Upper lobe of left lung (tissue), 6 donors: ENCODE data around the gene CDKN2A. TPM values are rescaled to one million over a fixed set of nuclear protein-coding genes. Genes with fewer than 3 reads are reported as not detected.

Source experiments
- ATAC-seq, 2 donors: fragments of 200-7000 bp; cut with Tn5 transposase; one replicate each; pipeline ENCODE4 v1.9.1; 2022; ENCODE audit warnings: mild to moderate bottlenecking in 2 of 2, moderate library complexity in 2 of 2; ENCODE audit not compliant: low FRiP score in 2 of 2
- DNase-seq, 2 donors: peaks; one replicate each; pipeline ENCODE4 v3.0.0-alpha.2; 2019 to 2020
- H3K27ac ChIP-seq, 4 donors: fragments of 200-600 bp; sonication (generic); one replicate each; pipeline ENCODE4 v1.5.1; 2016 to 2019
- H3K27me3 ChIP-seq, 4 donors: fragments of 200-600 bp; sonication (generic); one replicate each; pipeline ENCODE4 v1.5.1; 2017 to 2019
- H3K36me3 ChIP-seq, 4 donors: fragments of 200-600 bp; sonication (generic); one replicate each; pipeline ENCODE4 v1.5.1; 2016 to 2019
- H3K4me1 ChIP-seq, 4 donors: fragments of 200-600 bp; sonication (generic); one replicate each; pipeline ENCODE4 v1.5.1; 2018 to 2019
- H3K4me3 ChIP-seq, 4 donors: fragments of 200-600 bp; sonication (generic); one replicate each; pipeline ENCODE4 v1.5.1; 2017 to 2019; ENCODE audit warnings: mild to moderate bottlenecking in 2 of 4, moderate library complexity in 1 of 4
- H3K9me3 ChIP-seq, 4 donors: fragments of 200-600 bp; sonication (generic); one replicate each; pipeline ENCODE4 v1.5.1; 2018 to 2019
- EP300 ChIP-seq, 4 donors: sonication (generic); formaldehyde crosslinking; IDR thresholded peaks; one replicate each; pipeline ENCODE4 v1.5.1; 2017; ENCODE audit warnings: antibody characterized with exemption in 4 of 4, control low read depth in 2 of 4
- POLR2A ChIP-seq, 4 donors: fragments of 450-650 bp; IDR thresholded peaks; one replicate each; pipeline ENCODE4 v1.5.1; 2016 to 2017; ENCODE audit warnings: antibody characterized with exemption in 4 of 4, mild to moderate bottlenecking in 2 of 4
- POLR2AphosphoS5 ChIP-seq, 2 donors: sonication (generic); formaldehyde crosslinking; IDR thresholded peaks; one replicate each; pipeline ENCODE4 v1.5.1; 2017; ENCODE audit warnings: antibody characterized with exemption in 2 of 2
- WGBS, 2 donors: methylation state at CpG; one replicate each; pipeline ENCODE4 v1.1.5; 2017 to 2018; 5-methylcytosine and 5-hydroxymethylcytosine counted together
- total RNA-seq, 6 donors: library from RNA; depleted of rRNA in 4 of 6; stranded (reverse); fragments of >200 nt in 4 of 6; gene quantifications; one replicate each; pipeline versions ENCODE4 v1.1.0 to v1.2.1, GENCODE V29; 2016 to 2021
- TF ChIP-seq, protein P1 (sequence below), 6 experiments: fragments of 450-650 bp in 4 of 6; fragments of 200-600 bp in 2 of 6; sonication (generic) in 2 of 6; IDR thresholded peaks; one replicate each; pipeline ENCODE4 v1.5.1; 2016 to 2019; ENCODE audit warnings: antibody characterized with exemption in 6 of 6
- donor health status: DM: no; HTN: no; CAD: no; lungs with moderate emphysema.
- donor health status: DM: no; HTN: yes; CAD: no; lungs with severe emphysema.

The CDKN2A gene
- total RNA-seq, 6 donors from 2014 or later = 1.5 to 32.5 (median 7.0) TPM; not detected in 1

DNA sequence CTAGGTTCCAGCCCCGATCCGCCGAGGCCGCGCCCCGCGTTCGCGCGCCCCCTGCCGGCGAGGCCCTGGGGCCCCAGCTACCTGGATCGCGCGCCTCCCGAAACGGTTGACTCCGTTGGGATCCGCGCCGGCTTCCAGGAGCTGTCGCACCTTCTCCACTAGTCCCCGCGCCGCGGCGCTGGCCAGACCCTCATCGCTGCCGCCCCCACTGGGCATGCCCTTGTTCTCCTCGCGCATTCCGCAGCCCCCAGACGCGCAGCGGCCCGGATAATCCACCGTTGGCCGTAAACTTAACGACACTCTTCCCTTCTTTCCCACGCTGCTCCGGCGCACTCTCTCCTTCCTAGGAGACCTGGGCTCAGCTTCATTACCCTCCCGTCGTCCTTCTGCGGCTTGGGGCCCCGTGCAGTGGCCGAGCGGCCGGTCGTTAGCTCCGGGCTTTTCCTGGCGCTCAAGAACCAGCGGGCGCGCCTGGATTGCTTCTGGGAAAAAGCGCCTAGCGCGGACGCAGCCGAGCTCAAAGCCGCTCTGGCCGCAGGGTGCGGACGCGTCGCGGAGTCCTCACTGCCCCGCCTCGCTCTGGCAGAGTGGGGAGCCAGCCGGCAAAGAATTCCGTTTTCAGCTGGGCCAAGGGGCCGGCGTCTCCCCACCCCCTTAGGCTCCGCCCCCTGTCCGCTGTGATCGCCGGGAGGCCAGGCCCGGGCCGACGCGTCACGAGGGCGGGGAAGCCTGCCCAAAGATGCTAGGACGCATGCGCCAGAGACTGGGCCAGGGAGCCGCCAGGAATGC lies 14.7 kb upstream of the CDKN2A start, which contains the start of gene CDKN2B:
Gene CDKN2B, minus strand, starts transcription at position 589 of the 789 bp plus-strand sequence. Its CDS starts 352 bp downstream, at position 237.
- peak; percentile 99 for ATAC-seq
- peak; percentile 95 to 97 for DNase-seq
- Histone ChIP-seq H3K4me1 (peaks cover 9 to 41% (median 11%) of the 10 kb centered on the region in 4 donors), H3K36me3 (peaks cover 0 to 3% (median 0%) of the 10 kb centered on the region in 4 donors), H3K9me3 (no peaks in the 10 kb centered on the region), H3K4me3 (peak within 1 kb of the TSS; percentile 62 to 79 (median 71)), H3K27me3 (peaks cover 0 to 10% (median 2%) of the 10 kb centered on the region in 4 donors), H3K27ac (peak within 1 kb of the TSS; percentile 81 to 95 (median 92))
- TF ChIP-seq POLR2A (IDR thresholded peaks at IDR 0.05) (peak in 2 of 4 donors; percentile 80 to 84), EP300 (IDR thresholded peaks at IDR 0.05) (peak in 1 of 4 donors; percentile 46), POLR2AphosphoS5 (IDR thresholded peaks at IDR 0.05) (peak; percentile 49 to 91)
- TF ChIP-seq, protein P1, sequence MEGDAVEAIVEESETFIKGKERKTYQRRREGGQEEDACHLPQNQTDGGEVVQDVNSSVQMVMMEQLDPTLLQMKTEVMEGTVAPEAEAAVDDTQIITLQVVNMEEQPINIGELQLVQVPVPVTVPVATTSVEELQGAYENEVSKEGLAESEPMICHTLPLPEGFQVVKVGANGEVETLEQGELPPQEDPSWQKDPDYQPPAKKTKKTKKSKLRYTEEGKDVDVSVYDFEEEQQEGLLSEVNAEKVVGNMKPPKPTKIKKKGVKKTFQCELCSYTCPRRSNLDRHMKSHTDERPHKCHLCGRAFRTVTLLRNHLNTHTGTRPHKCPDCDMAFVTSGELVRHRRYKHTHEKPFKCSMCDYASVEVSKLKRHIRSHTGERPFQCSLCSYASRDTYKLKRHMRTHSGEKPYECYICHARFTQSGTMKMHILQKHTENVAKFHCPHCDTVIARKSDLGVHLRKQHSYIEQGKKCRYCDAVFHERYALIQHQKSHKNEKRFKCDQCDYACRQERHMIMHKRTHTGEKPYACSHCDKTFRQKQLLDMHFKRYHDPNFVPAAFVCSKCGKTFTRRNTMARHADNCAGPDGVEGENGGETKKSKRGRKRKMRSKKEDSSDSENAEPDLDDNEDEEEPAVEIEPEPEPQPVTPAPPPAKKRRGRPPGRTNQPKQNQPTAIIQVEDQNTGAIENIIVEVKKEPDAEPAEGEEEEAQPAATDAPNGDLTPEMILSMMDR (IDR thresholded peaks at IDR 0.05) = peak; percentile 89 to 95 (median 92)
- WGBS, 2 donors = 2 to 3% methylated on average over 54 to 55 of the region's 86 CpGs

DNA sequence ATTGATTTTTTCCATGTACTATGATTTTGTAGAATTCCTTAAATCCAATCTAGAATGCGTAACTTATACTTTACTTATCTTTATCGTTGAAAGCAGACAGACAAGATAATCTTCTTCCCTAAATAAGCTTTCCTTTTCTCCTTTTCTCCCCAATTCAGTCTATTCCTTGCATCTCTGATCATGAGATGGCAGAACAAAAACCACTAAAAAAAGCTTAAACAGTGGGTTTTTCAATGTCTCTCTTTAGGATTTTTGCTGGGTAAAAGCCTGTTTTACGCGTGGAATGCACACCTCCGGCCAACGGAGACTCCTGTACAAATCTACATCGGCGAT lies 14.2 kb upstream of the CDKN2A start:
- Histone ChIP-seq H3K27me3 (peaks cover 0 to 10% (median 2%) of the 10 kb centered on the region in 4 donors), H3K36me3 (peaks cover 0 to 3% (median 0%) of the 10 kb centered on the region in 4 donors), H3K4me3 (peak overlapping the region; percentile 62 to 79 (median 71)), H3K9me3 (no peaks in the 10 kb centered on the region), H3K4me1 (peaks cover 9 to 41% (median 11%) of the 10 kb centered on the region in 4 donors), H3K27ac (peak overlapping the region; percentile 81 to 95 (median 92))
- ATAC-seq (no peak), DNase-seq (no peak)
- TF ChIP-seq POLR2AphosphoS5 (IDR thresholded peaks at IDR 0.05) (no peak), EP300 (IDR thresholded peaks at IDR 0.05) (no peak), POLR2A (IDR thresholded peaks at IDR 0.05) (no peak)
- TF ChIP-seq, protein P1 (IDR thresholded peaks at IDR 0.05) = no peak
- 1 to 5% methylated on average over 8 of the region's 8 CpGs for WGBS, 2 donors

DNA sequence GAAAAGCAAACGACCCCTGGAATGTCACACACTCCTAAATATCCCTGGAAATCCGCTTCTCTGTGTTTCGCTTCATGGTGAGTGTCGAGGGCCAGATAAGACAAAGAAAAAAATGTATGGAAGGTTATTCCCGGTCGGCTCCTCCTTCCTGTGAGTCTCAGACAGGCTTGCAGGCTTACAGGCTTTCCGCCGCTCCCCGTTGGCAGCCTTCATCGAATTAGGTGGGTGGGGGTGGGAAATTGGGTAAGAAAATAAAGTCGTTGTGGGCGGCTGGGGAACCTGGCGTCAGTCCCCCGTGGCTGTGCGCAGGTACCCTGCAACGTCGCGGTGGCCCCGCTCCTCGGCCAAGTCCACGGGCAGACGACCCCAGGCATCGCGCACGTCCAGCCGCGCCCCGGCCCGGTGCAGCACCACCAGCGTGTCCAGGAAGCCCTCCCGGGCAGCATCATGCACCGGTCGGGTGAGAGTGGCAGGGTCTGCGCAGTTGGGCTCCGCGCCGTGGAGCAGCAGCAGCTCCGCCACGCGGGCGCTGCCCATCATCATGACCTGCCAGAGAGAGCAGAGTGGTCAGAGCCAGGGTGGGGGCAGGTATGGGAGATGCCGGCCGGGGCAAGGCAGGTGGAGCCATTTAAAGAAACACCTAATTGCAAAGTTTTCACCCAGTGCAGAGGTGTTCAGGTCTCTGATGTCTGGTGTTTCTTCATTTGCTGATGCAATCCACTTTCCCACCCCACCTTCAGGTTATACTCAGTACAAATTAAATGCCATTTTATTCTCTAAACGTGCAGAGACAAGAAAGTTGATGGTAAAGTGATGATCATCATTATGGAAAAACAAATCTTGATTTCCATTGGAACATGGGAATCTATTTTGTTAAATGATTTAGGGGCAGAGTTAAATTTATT lies 11.8 kb upstream of the CDKN2A start:
- H3K27ac ChIP-seq = no peak overlapping the region
- H3K4me3 ChIP-seq = peak overlapping the region in 1 of 4 donors; percentile 66
- peaks cover 0 to 3% (median 0%) of the 10 kb centered on the region in 4 donors for H3K36me3 ChIP-seq
- H3K9me3 ChIP-seq = no peaks in the 10 kb centered on the region
- peak in 1 of 2 donors; percentile 82 for DNase-seq
- TF ChIP-seq POLR2A (IDR thresholded peaks at IDR 0.05) (no peak), POLR2AphosphoS5 (IDR thresholded peaks at IDR 0.05) (no peak), EP300 (IDR thresholded peaks at IDR 0.05) (no peak)
- TF ChIP-seq, protein P1 (IDR thresholded peaks at IDR 0.05) = no peak
- WGBS, 2 donors = 33 to 35% methylated on average over 23 to 44 of the region's 44 CpGs
- ATAC-seq = no peak
- peaks cover 0 to 10% (median 2%) of the 10 kb centered on the region in 4 donors for H3K27me3 ChIP-seq
- peaks cover 9 to 40% (median 11%) of the 10 kb centered on the region in 4 donors for H3K4me1 ChIP-seq

DNA sequence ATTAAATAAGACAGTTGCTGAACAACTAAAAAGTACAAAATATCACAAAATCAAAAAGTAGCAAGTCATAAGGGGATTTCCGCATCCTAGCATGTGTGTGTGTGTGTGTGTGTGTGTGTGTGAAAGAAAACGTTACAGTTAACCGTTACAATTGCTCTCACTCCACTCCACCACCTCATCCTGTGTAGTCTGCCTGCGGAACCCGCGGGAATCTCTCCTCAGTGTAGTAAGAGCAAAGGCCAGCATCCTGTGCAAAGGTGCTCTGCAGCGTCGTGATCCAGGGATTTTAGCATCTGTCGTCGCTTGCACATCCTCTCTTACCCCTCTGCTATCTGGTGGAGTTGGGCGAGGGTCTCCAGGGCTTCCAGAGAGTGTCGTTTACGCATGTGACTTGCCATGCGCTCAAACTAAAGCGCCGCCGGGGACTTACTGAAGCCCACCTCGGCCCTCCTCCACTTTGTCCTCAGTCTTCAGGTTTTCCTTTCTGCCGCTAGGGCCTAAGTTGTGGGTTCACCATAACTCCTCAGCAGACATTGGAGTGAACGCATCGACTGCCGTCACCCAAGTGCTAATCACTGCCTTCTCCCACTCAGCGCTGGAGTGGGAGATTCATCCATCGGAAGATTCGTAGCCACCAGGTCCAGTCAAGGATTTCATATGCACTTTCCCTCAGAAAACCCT lies 11.0 kb upstream of the CDKN2A start:
- Histone ChIP-seq H3K27me3 (peaks cover 0 to 10% (median 2%) of the 10 kb centered on the region in 4 donors), H3K27ac (no peak overlapping the region), H3K9me3 (no peaks in the 10 kb centered on the region), H3K4me3 (peak overlapping the region in 1 of 4 donors; percentile 66), H3K4me1 (peaks cover 9 to 36% (median 11%) of the 10 kb centered on the region in 4 donors), H3K36me3 (peaks cover 0 to 3% (median 0%) of the 10 kb centered on the region in 4 donors)
- ATAC-seq (no peak), DNase-seq (no peak)
- WGBS, 2 donors = 46 to 49% methylated on average over 25 of the region's 25 CpGs
- TF ChIP-seq, protein P1 (IDR thresholded peaks at IDR 0.05) = no peak
- TF ChIP-seq EP300 (IDR thresholded peaks at IDR 0.05) (no peak), POLR2A (IDR thresholded peaks at IDR 0.05) (no peak), POLR2AphosphoS5 (IDR thresholded peaks at IDR 0.05) (no peak)
